Measurements from ENCODE around the gene EXOSC10.

Gene EXOSC10

DNA sequence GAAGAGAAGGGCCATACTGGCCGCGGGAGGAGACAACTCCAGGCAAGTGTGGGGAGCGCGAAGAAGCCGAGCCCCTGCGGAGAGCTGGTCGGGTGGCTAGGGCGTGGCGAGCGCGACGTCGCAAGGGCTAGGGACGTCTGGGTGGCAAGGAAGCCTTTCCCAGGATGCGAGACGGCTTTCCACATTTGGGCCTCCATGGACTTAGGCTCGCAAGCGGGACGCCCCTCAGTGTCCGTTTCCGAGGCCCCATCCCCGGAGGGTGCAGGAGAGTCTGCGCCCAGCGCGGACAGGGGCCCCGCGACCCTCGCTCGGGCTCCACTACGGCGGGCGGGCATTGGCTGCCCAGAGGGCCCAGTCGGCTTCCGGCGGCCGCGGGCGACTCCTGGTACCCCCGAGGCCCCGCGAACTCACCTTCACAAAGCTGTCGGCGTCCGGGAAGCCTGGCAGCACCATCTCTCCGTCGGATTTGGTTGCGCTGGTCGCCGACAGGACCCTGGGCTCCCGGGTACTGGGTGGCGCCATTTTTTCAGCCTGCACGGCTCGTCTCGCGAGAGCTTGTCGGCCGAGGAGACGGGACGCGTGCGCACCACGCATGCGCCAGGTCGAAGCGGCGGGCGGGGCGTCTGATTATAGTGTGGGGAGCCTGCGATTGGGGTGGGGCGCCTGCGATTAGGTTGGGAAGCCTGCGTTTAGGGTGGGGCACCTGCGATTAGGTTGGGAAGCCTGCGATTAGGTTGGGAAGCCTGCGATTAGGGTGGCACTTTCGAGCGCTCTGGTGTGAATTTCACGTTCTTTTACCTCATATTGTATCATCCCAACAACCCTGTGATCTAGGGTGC, at the start of gene EXOSC10:
TSS of gene EXOSC10 (minus strand) at position 560 of the 839 bp plus-strand sequence. CDS start at position 522, 38 bp downstream.
- Mint-ChIP-seq H3K9me3 (no peaks in the 10 kb centered on the region), H3K27me3 (no peaks in the 10 kb centered on the region), H3K27ac (peak within 1 kb of the TSS; percentile 95), H3K4me1 (peaks cover 24% of the 10 kb centered on the region), H3K36me3 (peaks cover 7% of the 10 kb centered on the region), H3K4me3 (peak within 1 kb of the TSS; percentile 99)
- DNase-seq = peak; percentile 97
- CTCF ChIA-PET = interaction anchor here (1.1 to 1.8 kb wide), 2 partner anchors 61 to 546 kb away, joined by 4 read pairs; no protein-coding TSS in a partner anchor

DNA sequence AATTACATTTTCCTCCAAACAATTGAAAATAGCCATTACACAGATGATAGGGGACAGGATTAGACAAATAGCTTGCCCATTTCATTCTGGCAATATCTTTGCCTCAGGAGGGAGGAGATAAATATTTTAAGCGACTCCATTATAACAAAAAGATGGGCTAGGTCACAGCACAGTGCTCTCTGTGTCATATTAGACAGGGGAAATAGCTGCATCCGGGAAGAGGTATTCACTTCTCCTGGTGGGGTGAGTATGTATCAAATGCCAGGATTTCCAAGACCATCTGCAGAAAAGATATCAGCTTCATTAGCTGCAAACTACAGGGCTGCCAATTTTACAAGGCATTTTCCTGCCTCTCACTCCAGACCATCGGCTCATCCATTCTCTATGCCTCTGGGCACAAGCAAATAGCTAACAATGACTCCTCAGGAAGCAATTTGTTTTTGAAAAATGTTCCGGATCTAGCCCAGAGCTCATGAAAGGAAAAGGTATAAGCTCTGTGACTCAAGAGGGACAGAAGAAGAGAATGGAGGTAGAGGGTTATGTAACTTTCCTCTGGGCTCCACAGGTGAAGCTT, 47.6 kb upstream of the EXOSC10 start:
- H3K27me3 Mint-ChIP-seq = no peaks in the 10 kb centered on the region
- H3K4me1 Mint-ChIP-seq = no peaks in the 10 kb centered on the region
- H3K27ac Mint-ChIP-seq = peak overlapping the region; percentile 5
- CTCF ChIA-PET = interaction anchor here (0.9 to 1.6 kb wide), 2 partner anchors 10 to 110 kb away, joined by 3 read pairs; no protein-coding TSS in a partner anchor
- H3K36me3 Mint-ChIP-seq = peaks cover 48% of the 10 kb centered on the region
- DNase-seq = no peak
- no peaks in the 10 kb centered on the region for H3K9me3 Mint-ChIP-seq
- H3K4me3 Mint-ChIP-seq = no peak overlapping the region

DNA sequence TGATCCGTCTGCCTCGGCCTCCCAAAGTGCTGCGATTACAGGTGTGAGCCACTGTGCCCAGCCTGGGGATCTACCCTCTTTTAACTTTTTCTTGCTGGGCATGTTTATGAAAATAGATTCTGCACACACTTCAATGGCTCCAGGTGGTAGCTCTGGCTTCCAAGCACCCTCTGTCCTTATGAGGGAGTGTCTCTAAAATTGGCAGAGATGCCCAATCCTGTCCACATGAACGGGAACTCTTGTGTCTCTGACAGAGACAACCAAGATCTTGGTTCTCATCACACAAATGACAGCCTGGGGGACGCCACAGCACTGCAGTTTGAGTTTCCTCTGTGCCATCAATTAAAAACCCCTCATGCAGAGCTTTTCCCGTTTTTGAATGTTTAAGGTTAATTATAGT, 46.1 kb upstream of the EXOSC10 start:
- no peaks in the 10 kb centered on the region for H3K9me3 Mint-ChIP-seq
- CTCF ChIA-PET = no interaction called here
- H3K4me3 Mint-ChIP-seq = no peak overlapping the region
- H3K36me3 Mint-ChIP-seq = peaks cover 50% of the 10 kb centered on the region
- H3K27ac Mint-ChIP-seq = no peak overlapping the region
- H3K27me3 Mint-ChIP-seq = no peaks in the 10 kb centered on the region
- no peaks in the 10 kb centered on the region for H3K4me1 Mint-ChIP-seq
- DNase-seq = no peak

DNA sequence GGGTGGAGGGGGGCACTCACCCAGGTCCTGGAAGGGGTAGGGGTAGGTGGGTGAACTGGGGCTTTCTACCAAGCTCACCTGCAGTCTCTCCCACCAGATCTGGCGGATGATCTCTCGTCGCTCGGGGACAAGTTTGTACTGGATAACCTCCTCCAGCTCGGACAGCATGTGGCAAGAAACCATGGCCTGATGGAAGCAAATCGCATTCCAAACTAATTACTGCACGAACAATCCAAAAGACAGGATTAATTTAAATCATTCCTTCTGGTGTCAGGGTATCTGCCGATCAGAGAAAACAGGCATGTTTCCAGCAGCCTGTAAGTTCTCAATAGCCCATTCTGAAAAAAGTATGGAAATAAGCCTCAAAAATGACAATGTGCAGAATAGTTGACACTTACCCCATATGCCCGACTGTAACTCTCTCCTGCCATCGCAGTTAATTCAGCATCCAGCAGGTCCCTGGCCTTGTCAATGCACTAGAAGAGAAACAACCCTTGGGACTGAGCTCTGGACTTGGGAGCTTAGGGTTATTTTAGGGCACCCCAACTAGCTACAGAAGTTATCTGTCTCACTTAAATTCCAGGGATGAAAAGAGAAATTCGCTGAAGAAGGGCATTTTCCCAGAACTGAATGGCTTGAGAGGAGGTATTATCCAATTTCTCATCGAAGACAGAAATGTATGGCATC, 45.0 kb upstream of the EXOSC10 start:
- Mint-ChIP-seq H3K27ac (no peak overlapping the region), H3K27me3 (no peaks in the 10 kb centered on the region), H3K4me1 (no peaks in the 10 kb centered on the region), H3K4me3 (no peak overlapping the region), H3K9me3 (no peaks in the 10 kb centered on the region), H3K36me3 (peaks cover 46% of the 10 kb centered on the region)
- no peak for DNase-seq
- CTCF ChIA-PET = interaction anchor here (2.5 kb wide), 1 partner anchor 97 kb away, joined by 7 read pairs; no protein-coding TSS in a partner anchor

DNA sequence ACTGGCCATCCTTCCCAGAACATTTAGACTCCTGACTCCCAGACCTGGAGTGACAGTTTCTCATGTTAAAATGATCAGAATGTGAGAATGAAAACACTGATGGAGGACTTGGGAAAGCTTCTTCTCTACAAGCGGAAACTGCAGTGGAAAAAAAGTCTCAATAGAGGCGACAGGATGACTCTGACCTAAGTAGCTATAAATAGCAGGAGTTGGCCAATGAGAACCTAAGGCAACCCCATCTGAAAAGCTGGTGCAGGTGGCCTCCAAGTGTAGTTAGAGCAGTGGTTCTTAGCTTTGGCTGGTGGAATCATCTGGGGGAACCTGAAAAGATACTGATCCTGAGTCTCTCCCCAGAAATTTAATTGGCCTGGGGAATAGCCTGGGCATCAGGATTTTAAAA, 44.2 kb upstream of the EXOSC10 start:
- H3K27ac Mint-ChIP-seq = peak overlapping the region; percentile 50
- H3K27me3 Mint-ChIP-seq = no peaks in the 10 kb centered on the region
- no peak for DNase-seq
- H3K4me1 Mint-ChIP-seq = no peaks in the 10 kb centered on the region
- peaks cover 42% of the 10 kb centered on the region for H3K36me3 Mint-ChIP-seq
- no peaks in the 10 kb centered on the region for H3K9me3 Mint-ChIP-seq
- H3K4me3 Mint-ChIP-seq = no peak overlapping the region
- CTCF ChIA-PET = interaction anchor here (1.0 to 2.5 kb wide), 2 partner anchors 10 to 98 kb away, joined by 3 to 7 read pairs; no protein-coding TSS in a partner anchor

DNA sequence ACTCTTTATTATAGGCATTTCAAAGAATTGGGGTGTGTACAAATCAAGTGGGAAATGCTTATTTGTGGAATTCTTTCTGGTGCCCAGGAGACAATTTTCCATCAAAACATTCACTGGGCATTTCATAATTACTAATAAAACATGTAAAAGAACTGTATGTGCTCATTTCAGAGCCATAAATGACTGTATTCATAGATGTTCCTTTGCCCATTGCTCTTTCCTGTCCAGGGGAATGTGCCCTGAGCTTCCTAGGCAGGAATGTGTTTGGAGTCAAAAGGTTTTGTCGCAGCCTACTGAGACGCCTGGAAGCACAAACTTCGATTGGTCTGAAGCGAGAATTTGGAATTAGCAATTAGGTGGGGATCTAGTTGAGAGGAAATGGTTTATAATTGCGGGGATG, 43.7 kb upstream of the EXOSC10 start:
- CTCF ChIA-PET = interaction anchor here (1.0 to 2.5 kb wide), 2 partner anchors 9 to 98 kb away, joined by 3 to 7 read pairs; no protein-coding TSS in a partner anchor
- DNase-seq = no peak
- Mint-ChIP-seq H3K27me3 (no peaks in the 10 kb centered on the region), H3K4me1 (no peaks in the 10 kb centered on the region), H3K36me3 (peaks cover 44% of the 10 kb centered on the region), H3K9me3 (no peaks in the 10 kb centered on the region), H3K27ac (no peak overlapping the region), H3K4me3 (no peak overlapping the region)

DNA sequence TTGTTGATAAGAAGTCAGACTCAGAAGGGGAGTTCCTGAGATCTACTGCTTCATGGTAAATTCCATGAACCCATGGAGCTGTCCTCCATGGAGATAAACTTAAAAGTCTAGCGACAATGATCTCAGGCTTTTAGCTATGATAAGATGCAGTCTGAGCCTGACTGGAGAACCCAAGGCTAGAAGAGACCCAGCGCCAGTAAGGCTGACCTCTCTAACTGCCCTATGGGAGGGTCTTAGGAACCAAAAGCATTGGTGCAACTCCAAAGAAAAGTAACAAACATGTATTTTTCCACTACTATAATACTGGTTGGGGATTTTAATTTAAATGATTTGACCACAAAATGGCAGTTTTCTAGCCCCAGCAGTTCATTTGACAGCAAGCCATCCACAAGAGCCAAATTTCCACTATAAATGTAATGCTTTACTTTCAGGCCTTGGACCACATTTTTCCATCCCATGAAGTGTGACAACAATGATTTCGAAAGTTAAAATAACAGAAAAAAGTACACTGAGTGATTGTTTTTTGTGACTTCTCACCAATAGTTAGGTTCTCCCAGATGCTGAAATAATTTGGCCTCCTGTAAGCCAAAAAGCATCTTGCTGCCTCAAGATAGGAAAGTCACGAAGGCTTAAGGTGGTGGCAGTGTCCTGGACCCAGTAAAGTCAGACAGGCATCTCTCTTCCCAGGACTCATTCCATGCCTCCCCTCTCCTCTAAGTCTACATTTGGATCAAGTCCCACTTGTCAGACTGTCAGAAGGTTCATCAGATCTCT, 43.1 kb upstream of the EXOSC10 start:
- no peak overlapping the region for H3K4me3 Mint-ChIP-seq
- CTCF ChIA-PET = interaction anchor here (2.5 kb wide), 1 partner anchor 99 kb away, joined by 7 read pairs; no protein-coding TSS in a partner anchor
- H3K27me3 Mint-ChIP-seq = no peaks in the 10 kb centered on the region
- peaks cover 42% of the 10 kb centered on the region for H3K36me3 Mint-ChIP-seq
- no peaks in the 10 kb centered on the region for H3K4me1 Mint-ChIP-seq
- H3K27ac Mint-ChIP-seq = no peak overlapping the region
- DNase-seq = no peak
- no peaks in the 10 kb centered on the region for H3K9me3 Mint-ChIP-seq

DNA sequence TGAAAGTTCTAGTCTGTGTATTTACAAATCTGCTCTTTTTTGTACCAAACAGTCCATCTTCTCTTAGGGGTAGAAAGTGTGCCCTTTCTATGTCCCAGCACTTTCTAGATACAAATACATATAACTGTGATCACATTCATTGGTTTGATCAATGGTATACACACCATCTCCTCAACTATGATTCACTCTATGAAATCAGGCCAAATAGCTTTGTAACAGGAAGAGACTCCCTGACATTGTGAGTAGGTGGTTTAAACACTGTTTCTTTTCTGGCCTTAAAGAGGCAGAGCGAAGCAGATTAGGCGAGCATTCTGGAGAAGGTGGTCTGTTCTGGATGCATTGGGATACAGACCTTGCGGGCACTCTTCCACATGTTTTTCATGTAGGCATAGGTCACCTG, 39.3 kb upstream of the EXOSC10 start:
- Mint-ChIP-seq H3K27ac (no peak overlapping the region), H3K27me3 (no peaks in the 10 kb centered on the region), H3K4me1 (no peaks in the 10 kb centered on the region), H3K4me3 (no peak overlapping the region), H3K9me3 (no peaks in the 10 kb centered on the region), H3K36me3 (peaks cover 28% of the 10 kb centered on the region)
- CTCF ChIA-PET = no interaction called here
- DNase-seq = no peak

DNA sequence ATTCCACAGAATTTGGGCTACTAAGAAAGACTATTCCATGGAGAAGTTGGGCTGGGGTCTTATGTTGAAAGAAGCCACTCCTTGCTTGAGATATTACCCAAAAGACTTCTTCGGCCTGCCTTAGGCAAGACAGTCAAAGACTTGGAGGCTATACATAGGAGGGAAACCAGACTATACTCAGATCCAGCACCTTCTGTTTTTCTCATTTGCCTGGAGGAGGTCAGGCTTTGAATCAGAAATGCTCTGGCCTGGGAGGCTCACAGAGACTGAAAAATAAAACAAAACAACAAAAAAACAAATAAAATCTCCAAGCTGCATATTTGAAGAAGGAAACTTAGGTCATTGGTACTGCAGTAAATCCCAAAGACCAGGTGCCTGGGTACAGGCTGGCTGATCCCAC, 38.4 kb upstream of the EXOSC10 start:
- Mint-ChIP-seq H3K4me1 (no peaks in the 10 kb centered on the region), H3K27ac (no peak overlapping the region), H3K27me3 (no peaks in the 10 kb centered on the region), H3K9me3 (no peaks in the 10 kb centered on the region), H3K4me3 (no peak overlapping the region), H3K36me3 (peaks cover 22% of the 10 kb centered on the region)
- no peak for DNase-seq
- CTCF ChIA-PET = no interaction called here

DNA sequence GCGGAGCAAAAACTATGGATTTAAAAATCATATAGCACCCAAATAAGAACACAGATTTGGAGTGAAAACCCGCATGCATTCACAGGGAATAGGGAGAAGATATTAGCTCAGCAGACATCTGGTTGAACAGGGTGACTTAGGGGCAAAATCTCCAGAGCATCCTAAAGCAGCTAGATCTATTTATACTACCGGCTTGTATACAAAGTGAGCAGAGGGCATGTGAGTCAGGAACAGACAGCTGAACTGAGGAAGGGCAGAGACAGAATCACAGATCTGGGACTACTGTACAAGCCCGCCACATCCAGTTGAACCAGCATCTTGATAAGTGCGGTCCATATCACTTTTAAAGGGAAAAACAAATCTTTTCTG, 35.2 kb upstream of the EXOSC10 start:
- CTCF ChIA-PET = interaction anchor here (0.7 to 1.2 kb wide), 2 partner anchors 9 to 107 kb away, joined by 3 read pairs; no protein-coding TSS in a partner anchor
- Mint-ChIP-seq H3K4me3 (no peak overlapping the region), H3K27me3 (no peaks in the 10 kb centered on the region), H3K4me1 (no peaks in the 10 kb centered on the region), H3K9me3 (no peaks in the 10 kb centered on the region), H3K27ac (no peak overlapping the region), H3K36me3 (peaks cover 29% of the 10 kb centered on the region)
- DNase-seq = no peak

DNA sequence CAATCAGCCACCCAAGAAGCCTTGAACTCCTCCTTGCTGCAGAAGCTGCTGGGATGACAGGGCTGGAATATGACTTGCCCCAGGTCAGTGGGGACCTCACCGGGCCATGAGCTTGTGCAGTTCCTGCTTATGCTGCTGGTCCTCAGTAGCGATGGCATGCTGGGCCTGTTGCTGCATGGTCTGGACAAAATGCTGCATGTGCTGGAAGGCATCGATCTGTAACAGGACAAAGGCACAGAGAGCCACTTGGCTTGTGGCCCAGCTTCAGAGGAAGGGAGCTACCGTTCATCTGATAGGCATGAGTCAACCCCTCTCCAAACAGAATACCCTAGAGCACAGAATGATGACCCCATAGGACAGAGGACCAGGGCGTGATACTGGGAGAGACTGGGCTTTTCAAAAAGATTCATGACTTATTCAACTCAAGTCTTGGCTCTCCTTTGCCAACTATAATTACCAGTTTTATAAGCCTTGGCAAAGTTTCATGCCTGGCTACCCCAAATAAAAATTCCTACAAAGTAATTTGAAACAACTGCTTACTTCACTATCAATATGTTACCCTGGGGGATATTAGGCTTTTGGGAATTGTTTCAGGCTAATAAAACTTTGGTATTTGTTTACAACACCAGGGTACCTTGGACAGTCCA, 34.7 kb upstream of the EXOSC10 start:
- Mint-ChIP-seq H3K9me3 (no peaks in the 10 kb centered on the region), H3K4me3 (no peak overlapping the region), H3K27me3 (no peaks in the 10 kb centered on the region), H3K4me1 (no peaks in the 10 kb centered on the region), H3K27ac (no peak overlapping the region), H3K36me3 (peaks cover 34% of the 10 kb centered on the region)
- DNase-seq = no peak
- CTCF ChIA-PET = interaction anchor here (0.9 to 1.2 kb wide), 3 partner anchors 9 to 97 kb away, joined by 3 read pairs; no protein-coding TSS in a partner anchor

DNA sequence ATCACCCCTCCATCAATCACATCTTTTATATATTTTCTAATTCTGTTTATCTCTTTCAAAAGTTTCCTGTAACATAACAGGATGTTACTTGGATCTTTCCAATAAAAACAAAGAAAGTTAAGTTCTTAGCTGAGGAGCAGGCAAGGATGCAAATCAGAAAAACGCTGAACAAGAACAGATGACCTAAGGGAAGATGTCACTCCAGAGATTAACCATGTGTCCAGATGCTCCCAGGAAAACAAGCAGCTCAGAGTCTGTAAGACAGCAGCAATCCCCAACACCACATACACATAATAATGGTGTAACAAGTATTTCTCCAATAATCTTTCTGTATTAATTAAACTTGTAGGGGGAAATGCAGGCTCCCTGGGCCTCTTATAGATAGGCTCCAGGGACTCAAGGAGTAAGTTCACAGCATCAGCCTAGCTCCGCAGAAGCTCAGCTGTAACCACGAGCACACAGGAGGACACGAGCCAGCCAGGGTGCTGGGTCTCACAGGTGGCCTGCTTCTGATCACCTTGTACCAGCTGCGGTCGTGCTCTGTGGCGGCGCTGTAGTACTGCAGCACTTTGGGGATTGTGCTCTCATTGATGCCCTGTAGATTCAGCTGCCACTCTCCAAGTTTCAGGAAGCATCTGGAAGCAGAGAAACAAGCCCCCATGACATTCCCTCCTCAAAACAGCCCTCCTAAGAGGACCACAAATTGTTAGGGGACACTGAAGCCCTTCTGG, 33.1 kb upstream of the EXOSC10 start:
- no peaks in the 10 kb centered on the region for H3K27me3 Mint-ChIP-seq
- H3K27ac Mint-ChIP-seq = no peak overlapping the region
- H3K36me3 Mint-ChIP-seq = peaks cover 33% of the 10 kb centered on the region
- H3K4me1 Mint-ChIP-seq = no peaks in the 10 kb centered on the region
- no peaks in the 10 kb centered on the region for H3K9me3 Mint-ChIP-seq
- DNase-seq = no peak
- CTCF ChIA-PET = no interaction called here
- no peak overlapping the region for H3K4me3 Mint-ChIP-seq

DNA sequence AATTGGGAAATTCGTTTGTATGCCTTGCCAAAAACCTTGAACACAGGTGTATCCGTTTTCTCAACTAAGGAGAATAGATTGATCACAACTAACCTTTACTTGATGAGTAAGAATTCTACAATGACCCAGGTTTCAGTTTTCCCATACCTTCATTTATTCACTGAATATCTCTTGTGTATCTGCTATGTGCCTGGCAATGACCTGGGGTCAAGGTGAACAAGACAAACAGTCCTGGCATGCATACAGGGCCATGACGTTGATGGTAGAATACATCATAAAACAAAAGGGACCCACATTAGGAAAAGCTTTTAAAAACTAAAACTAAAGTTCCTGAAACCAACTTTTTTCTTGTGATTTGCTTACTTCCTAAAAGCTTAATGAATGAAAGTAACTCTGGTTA, 32.1 kb upstream of the EXOSC10 start:
- H3K27me3 Mint-ChIP-seq = no peaks in the 10 kb centered on the region
- no peaks in the 10 kb centered on the region for H3K4me1 Mint-ChIP-seq
- CTCF ChIA-PET = no interaction called here
- no peak for DNase-seq
- no peak overlapping the region for H3K4me3 Mint-ChIP-seq
- peaks cover 39% of the 10 kb centered on the region for H3K36me3 Mint-ChIP-seq
- no peaks in the 10 kb centered on the region for H3K9me3 Mint-ChIP-seq
- no peak overlapping the region for H3K27ac Mint-ChIP-seq

All from activated naive CD4-positive, alpha-beta T cell treated with anti-CD3 and anti-CD28 coated beads, Interleukin-2, amount 10 ng/mL, durations not matched to agents 7 days and 5 days (primary cell).